IPS-NIHi7 (cell line): Measurements from ENCODE around the gene MTURN.
"Not testable (repeated sequence)": the region's sequence is repeated elsewhere in the genome, so short reads cannot be mapped to it uniquely, and the experiment has no call there.

ENCODE experiments used
- DNase-seq: peaks from one replicate; pipeline ENCODE4 v3.0.0; 2012; ENCODE audit warnings: mixed read lengths; ENCODE audit errors: extremely low spot score

Gene MTURN

GRCh38 chr7:30178748-30179436, 44.1 kb downstream of the MTURN start:
- no peak for DNase-seq

GRCh38 chr7:30180718-30181117, 45.9 kb downstream of the MTURN start:
- no peak for DNase-seq

GRCh38 chr7:30181211-30181610, 46.4 kb downstream of the MTURN start:
- no peak for DNase-seq

- no peak for DNase-seq
Measured at GRCh38 chr7:30181736-30182522, 47.1 kb downstream of the MTURN start.

- DNase-seq, result no peak
Measured at GRCh38 chr7:30182814-30183213, 48.0 kb downstream of the MTURN start.

- no peak for DNase-seq
Measured at GRCh38 chr7:30183749-30184369, 49.1 kb downstream of the MTURN start.

GRCh38 chr7:30184791-30185487, 50.2 kb downstream of the MTURN start:
- no peak for DNase-seq

GRCh38 chr7:30185496-30185895, 50.7 kb downstream of the MTURN start:
- DNase-seq, result no peak

GRCh38 chr7:30186725-30187124, 51.9 kb downstream of the MTURN start:
- DNase-seq, result no peak

GRCh38 chr7:30187513-30187912, 52.7 kb downstream of the MTURN start:
- DNase-seq, result no peak

- not testable (repeated sequence) for DNase-seq
Measured at GRCh38 chr7:30188381-30188780, 53.6 kb downstream of the MTURN start.

GRCh38 chr7:30188811-30189210, 54.0 kb downstream of the MTURN start:
- no peak for DNase-seq

GRCh38 chr7:30191809-30192208, 57.0 kb downstream of the MTURN start:
- no peak for DNase-seq

- no peak for DNase-seq
Measured at GRCh38 chr7:30193336-30193943, 58.7 kb downstream of the MTURN start.

GRCh38 chr7:30196408-30196807, 61.6 kb downstream of the MTURN start:
- DNase-seq, result no peak

- DNase-seq, result no peak
Measured at GRCh38 chr7:30197438-30197837, 62.7 kb downstream of the MTURN start.

- DNase-seq, result no peak
Measured at GRCh38 chr7:30199271-30199670, 64.5 kb downstream of the MTURN start.

- no peak for DNase-seq
Measured at GRCh38 chr7:30200591-30200990, 65.8 kb downstream of the MTURN start.

- no peak for DNase-seq
Measured at GRCh38 chr7:30201161-30201666, 66.4 kb downstream of the MTURN start.

- no peak for DNase-seq
Measured at GRCh38 chr7:30201921-30202320, 67.1 kb downstream of the MTURN start.

GRCh38 chr7:30202671-30203070, 67.9 kb downstream of the MTURN start:
- no peak for DNase-seq

- DNase-seq, result no peak
Measured at GRCh38 chr7:30206491-30206890, 71.7 kb downstream of the MTURN start.
